ENCODE data around the gene FCRL4.

DNA sequence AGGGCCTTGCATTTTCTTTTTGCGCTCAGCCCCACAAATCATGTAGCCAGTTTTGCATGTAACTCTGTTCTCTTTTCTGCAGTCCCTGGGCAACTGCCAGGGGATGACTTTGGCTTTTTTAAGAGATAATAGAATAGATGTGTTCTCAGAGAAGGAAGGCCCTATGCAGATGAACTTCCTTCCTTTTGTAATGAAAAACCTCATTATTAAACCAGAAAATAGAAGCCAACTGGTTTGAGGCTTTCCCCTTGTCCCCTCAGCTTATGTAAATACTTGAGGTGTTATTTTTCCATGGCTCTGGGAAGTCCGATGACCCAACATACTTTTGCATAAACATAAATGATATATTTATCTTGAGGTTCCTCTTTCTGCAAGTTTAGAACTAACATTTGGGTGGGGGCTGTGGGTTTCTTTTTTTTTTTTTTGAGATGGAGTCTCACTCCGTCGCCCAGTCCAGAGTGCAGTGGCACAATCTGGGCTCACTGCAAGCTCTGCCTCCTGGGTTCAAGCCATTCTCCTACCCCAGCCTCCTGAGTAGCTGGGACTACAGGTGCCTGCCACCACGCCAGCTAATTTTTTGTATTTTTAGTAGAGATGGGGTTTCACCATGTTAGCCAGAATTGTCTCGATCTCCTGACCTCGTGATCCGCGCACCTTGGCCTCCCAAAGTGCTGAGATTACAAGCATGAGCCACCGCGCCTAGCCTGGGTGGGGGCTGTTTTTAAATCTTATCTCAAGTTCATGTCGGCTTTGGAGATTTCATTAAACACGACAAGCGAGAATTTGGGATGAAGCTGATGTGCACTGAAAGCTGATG, 31.2 kb downstream of the FCRL4 start:
- TF ChIP-seq FOXM1 (IDR thresholded peaks at IDR 0.05; ENCODE audit: borderline replicate concordance, low read depth) = no peak
- no peak for TF ChIP-seq CEBPB (IDR thresholded peaks at IDR 0.05)
- no peak for TF ChIP-seq EGR1 (IDR thresholded peaks at IDR 0.05)
- TF ChIP-seq TCF12 (IDR thresholded peaks at IDR 0.05; ENCODE audit: low read depth) = no peak
- TF ChIP-seq CREB1 (IDR thresholded peaks at IDR 0.05; ENCODE audit: low read depth) = no peak
- TF ChIP-seq EP300 (IDR thresholded peaks at IDR 0.05; ENCODE audit: borderline replicate concordance) = no peak
- TF ChIP-seq, protein P1, sequence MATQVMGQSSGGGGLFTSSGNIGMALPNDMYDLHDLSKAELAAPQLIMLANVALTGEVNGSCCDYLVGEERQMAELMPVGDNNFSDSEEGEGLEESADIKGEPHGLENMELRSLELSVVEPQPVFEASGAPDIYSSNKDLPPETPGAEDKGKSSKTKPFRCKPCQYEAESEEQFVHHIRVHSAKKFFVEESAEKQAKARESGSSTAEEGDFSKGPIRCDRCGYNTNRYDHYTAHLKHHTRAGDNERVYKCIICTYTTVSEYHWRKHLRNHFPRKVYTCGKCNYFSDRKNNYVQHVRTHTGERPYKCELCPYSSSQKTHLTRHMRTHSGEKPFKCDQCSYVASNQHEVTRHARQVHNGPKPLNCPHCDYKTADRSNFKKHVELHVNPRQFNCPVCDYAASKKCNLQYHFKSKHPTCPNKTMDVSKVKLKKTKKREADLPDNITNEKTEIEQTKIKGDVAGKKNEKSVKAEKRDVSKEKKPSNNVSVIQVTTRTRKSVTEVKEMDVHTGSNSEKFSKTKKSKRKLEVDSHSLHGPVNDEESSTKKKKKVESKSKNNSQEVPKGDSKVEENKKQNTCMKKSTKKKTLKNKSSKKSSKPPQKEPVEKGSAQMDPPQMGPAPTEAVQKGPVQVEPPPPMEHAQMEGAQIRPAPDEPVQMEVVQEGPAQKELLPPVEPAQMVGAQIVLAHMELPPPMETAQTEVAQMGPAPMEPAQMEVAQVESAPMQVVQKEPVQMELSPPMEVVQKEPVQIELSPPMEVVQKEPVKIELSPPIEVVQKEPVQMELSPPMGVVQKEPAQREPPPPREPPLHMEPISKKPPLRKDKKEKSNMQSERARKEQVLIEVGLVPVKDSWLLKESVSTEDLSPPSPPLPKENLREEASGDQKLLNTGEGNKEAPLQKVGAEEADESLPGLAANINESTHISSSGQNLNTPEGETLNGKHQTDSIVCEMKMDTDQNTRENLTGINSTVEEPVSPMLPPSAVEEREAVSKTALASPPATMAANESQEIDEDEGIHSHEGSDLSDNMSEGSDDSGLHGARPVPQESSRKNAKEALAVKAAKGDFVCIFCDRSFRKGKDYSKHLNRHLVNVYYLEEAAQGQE (IDR thresholded peaks at IDR 0.05; ENCODE audit: low read depth) = no peak
- TF ChIP-seq, protein P2, sequence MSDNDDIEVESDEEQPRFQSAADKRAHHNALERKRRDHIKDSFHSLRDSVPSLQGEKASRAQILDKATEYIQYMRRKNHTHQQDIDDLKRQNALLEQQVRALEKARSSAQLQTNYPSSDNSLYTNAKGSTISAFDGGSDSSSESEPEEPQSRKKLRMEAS (IDR thresholded peaks at IDR 0.05) = no peak
- TF ChIP-seq TEAD4 (IDR thresholded peaks at IDR 0.05) = no peak
- no peak for TF ChIP-seq RAD21 (IDR thresholded peaks at IDR 0.05; ENCODE audit: low read depth)
- TF ChIP-seq, protein P3, sequence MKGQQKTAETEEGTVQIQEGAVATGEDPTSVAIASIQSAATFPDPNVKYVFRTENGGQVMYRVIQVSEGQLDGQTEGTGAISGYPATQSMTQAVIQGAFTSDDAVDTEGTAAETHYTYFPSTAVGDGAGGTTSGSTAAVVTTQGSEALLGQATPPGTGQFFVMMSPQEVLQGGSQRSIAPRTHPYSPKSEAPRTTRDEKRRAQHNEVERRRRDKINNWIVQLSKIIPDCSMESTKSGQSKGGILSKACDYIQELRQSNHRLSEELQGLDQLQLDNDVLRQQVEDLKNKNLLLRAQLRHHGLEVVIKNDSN (IDR thresholded peaks at IDR 0.05) = no peak

Measured in Ishikawa (cell line).